ENCODE measurements around the gene PHF21B. TPM values are rescaled to one million over a fixed set of nuclear protein-coding genes. Genes with fewer than 3 reads are reported as not detected.
"Not testable (repeated sequence)": the region's sequence is repeated elsewhere in the genome, so short reads cannot be mapped to it uniquely, and the experiment has no call there.

PHF21B gene
- total and polyA plus RNA-seq, 12 donors: 0.07 to 0.98 (median 0.50) TPM; not detected in 4

DNA sequence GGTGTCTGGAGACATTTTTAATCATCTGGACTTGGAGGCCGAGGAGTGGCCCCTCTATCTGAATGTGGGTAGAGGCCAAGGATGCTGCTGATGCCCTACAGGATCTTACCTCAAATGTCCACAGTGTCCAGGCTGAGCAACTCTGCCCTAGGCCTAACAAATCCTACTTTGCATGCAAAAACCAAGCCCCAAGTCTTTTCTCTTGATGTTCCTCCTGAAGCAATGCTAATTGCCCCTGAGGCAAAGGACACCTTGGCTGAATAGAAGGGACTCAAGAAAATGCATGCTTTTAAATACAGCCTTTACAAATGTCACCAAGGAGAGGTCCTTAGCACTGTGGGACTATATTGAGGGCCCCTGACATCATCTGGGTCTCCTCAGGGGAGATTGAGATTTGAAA, 43.8 kb upstream of the PHF21B start:
- intact Hi-C loops (cut with DNase I): no loop called here
- H3K27me3 ChIP-seq: peaks cover 0 to 53% (median 46%) of the 10 kb centered on the region in 7 donors
- no peak for DNase-seq

GRCh38 chr22:45053094-45053493, 43.3 kb upstream of the PHF21B start:
- H3K27me3 ChIP-seq: peaks cover 0 to 57% (median 51%) of the 10 kb centered on the region in 7 donors
- no peaks in the 10 kb centered on the region for H3K36me3 ChIP-seq
- ATAC-seq (no peak), DNase-seq (no peak)
- no peak overlapping the region for H3K27ac ChIP-seq
- H3K9me3 ChIP-seq: no peaks in the 10 kb centered on the region
- H3K4me3 ChIP-seq: no peak overlapping the region
- TF ChIP-seq, protein P1, sequence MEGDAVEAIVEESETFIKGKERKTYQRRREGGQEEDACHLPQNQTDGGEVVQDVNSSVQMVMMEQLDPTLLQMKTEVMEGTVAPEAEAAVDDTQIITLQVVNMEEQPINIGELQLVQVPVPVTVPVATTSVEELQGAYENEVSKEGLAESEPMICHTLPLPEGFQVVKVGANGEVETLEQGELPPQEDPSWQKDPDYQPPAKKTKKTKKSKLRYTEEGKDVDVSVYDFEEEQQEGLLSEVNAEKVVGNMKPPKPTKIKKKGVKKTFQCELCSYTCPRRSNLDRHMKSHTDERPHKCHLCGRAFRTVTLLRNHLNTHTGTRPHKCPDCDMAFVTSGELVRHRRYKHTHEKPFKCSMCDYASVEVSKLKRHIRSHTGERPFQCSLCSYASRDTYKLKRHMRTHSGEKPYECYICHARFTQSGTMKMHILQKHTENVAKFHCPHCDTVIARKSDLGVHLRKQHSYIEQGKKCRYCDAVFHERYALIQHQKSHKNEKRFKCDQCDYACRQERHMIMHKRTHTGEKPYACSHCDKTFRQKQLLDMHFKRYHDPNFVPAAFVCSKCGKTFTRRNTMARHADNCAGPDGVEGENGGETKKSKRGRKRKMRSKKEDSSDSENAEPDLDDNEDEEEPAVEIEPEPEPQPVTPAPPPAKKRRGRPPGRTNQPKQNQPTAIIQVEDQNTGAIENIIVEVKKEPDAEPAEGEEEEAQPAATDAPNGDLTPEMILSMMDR (IDR thresholded peaks at IDR 0.05): no peak
- 37 to 45% methylated on average over 1 of the region's 1 CpG for WGBS, 2 donors
- no peaks in the 10 kb centered on the region for H3K4me1 ChIP-seq
- intact Hi-C loops (cut with DNase I): no loop called here

More for the DNA sequence above, 43.8 kb upstream of the PHF21B start:
- TF ChIP-seq, protein P1 (IDR thresholded peaks at IDR 0.05): no peak
- H3K4me1 ChIP-seq: no peaks in the 10 kb centered on the region
- no peak overlapping the region for H3K27ac ChIP-seq
- no peak for ATAC-seq
- H3K36me3 ChIP-seq: no peaks in the 10 kb centered on the region
- H3K9me3 ChIP-seq: no peaks in the 10 kb centered on the region
- H3K4me3 ChIP-seq: no peak overlapping the region
- 37 to 61% methylated on average over 1 of the region's 1 CpG for WGBS, 2 donors

- intact Hi-C loops (cut with DNase I); H3K9me3 ChIP-seq; ATAC-seq; H3K4me1 ChIP-seq; H3K4me3 ChIP-seq; DNase-seq; H3K27ac ChIP-seq; H3K36me3 ChIP-seq: not testable (repeated sequence)
- H3K27me3 ChIP-seq: peaks cover 0 to 60% (median 53%) of the 10 kb centered on the region in 7 donors
- 28 to 31% methylated on average over 3 of the region's 3 CpGs for WGBS, 2 donors
These were observed 42.9 kb upstream of the PHF21B start for GRCh38 chr22:45052665-45053064.

- Histone ChIP-seq H3K36me3 (no peaks in the 10 kb centered on the region), H3K27me3 (peaks cover 0 to 61% (median 60%) of the 10 kb centered on the region in 7 donors), H3K4me1 (no peaks in the 10 kb centered on the region), H3K4me3 (no peak overlapping the region), H3K9me3 (no peaks in the 10 kb centered on the region), H3K27ac (no peak overlapping the region)
- WGBS, 2 donors: 78 to 87% methylated on average over 10 of the region's 10 CpGs
- ATAC-seq (no peak), DNase-seq (no peak)
- TF ChIP-seq, protein P1 (IDR thresholded peaks at IDR 0.05): no peak
- intact Hi-C loops (cut with DNase I): no loop called here
These were observed 42.1 kb upstream of the PHF21B start for GRCh38 chr22:45051946-45052345.

GRCh38 chr22:45051419-45051818, 41.6 kb upstream of the PHF21B start:
- Histone ChIP-seq H3K4me1 (no peaks in the 10 kb centered on the region), H3K27me3 (peaks cover 0 to 65% (median 59%) of the 10 kb centered on the region in 7 donors), H3K27ac (no peak overlapping the region), H3K4me3 (no peak overlapping the region), H3K9me3 (no peaks in the 10 kb centered on the region), H3K36me3 (no peaks in the 10 kb centered on the region)
- ATAC-seq: no peak
- DNase-seq: no peak
- TF ChIP-seq, protein P1 (IDR thresholded peaks at IDR 0.05): no peak
- WGBS, 2 donors: 86 to 87% methylated on average over 8 of the region's 8 CpGs
- intact Hi-C loops (cut with DNase I): no loop called here

Data from heart right ventricle (tissue), 16 donors.